IMR-90 (cell line): Measurements from ENCODE around the gene UNC5A.

Source experiments
- BHLHE40 ChIP-seq: fragments of 150-350 bp; IDR thresholded peaks from 2 replicates; pipeline ENCODE4 v1.6.1; 2016; ENCODE audit warnings: mild to moderate bottlenecking, low read depth, low read length
- CEBPB ChIP-seq: IDR thresholded peaks from 2 replicates; pipeline ENCODE4 v1.6.1; 2012; ENCODE audit warnings: low read depth, low read length, improper control_type of control experiment
- CHD1 ChIP-seq: IDR thresholded peaks from 2 replicates; pipeline ENCODE4 v1.6.1; 2012; ENCODE audit warnings: low read depth, low read length, improper control_type of control experiment
- CTCF ChIP-seq: conservative IDR thresholded peaks from 2 replicates; pipeline ENCODE4 v1.5.1; 2012; ENCODE audit warnings: mild to moderate bottlenecking, low read depth, low read length, improper control_type of control experiment
- ELK1 ChIP-seq: fragments of 150-350 bp; IDR thresholded peaks from 2 replicates; pipeline ENCODE4 v1.6.1; 2016; ENCODE audit warnings: low read depth, mild to moderate bottlenecking, low read length, moderate library complexity, borderline replicate concordance
- FOS ChIP-seq: fragments of 150-350 bp; IDR thresholded peaks from 2 replicates; pipeline ENCODE4 v1.6.1; 2016; ENCODE audit warnings: low read depth, low read length
- MAFK ChIP-seq: IDR thresholded peaks from 2 replicates; pipeline ENCODE4 v1.6.1; 2012; ENCODE audit warnings: low read depth, low read length, improper control_type of control experiment
- MAZ ChIP-seq: IDR thresholded peaks from 2 replicates; pipeline ENCODE4 v1.6.1; 2012; ENCODE audit warnings: low read depth, mild to moderate bottlenecking, low read length, improper control_type of control experiment, moderate library complexity, borderline replicate concordance
- MXI1 ChIP-seq: IDR thresholded peaks from 2 replicates; pipeline ENCODE4 v1.6.1; 2012; ENCODE audit warnings: low read depth, mild to moderate bottlenecking, low read length, moderate library complexity, borderline replicate concordance
- POLR2A ChIP-seq: IDR thresholded peaks from 2 replicates; pipeline ENCODE4 v1.6.1; 2012; ENCODE audit warnings: mild to moderate bottlenecking, low read depth, low read length
- RAD21 ChIP-seq: IDR thresholded peaks from 2 replicates; pipeline ENCODE4 v1.6.1; 2012; ENCODE audit warnings: low read length, improper control_type of control experiment
- RCOR1 ChIP-seq: IDR thresholded peaks from 2 replicates; pipeline ENCODE4 v1.6.1; 2012; ENCODE audit warnings: mild to moderate bottlenecking, low read length, improper control_type of control experiment; ENCODE audit not compliant: insufficient replicate concordance
- RFX5 ChIP-seq: IDR thresholded peaks from 2 replicates; pipeline ENCODE4 v1.8.0; 2012; ENCODE audit warnings: low read depth, mild to moderate bottlenecking, low read length, moderate library complexity
- USF2 ChIP-seq: fragments of 150-350 bp; IDR thresholded peaks from 2 replicates; pipeline ENCODE4 v1.6.1; 2017; ENCODE audit warnings: mild to moderate bottlenecking, antibody characterized with exemption, low read length, low read depth

- no peak for TF ChIP-seq CTCF
- no peak for TF ChIP-seq MXI1
- TF ChIP-seq USF2, result no peak
- no peak for TF ChIP-seq FOS
- no peak for TF ChIP-seq POLR2A
- TF ChIP-seq BHLHE40, result no peak
- TF ChIP-seq RFX5, result no peak
- TF ChIP-seq CHD1, result no peak
- no peak for TF ChIP-seq CEBPB
- TF ChIP-seq RAD21, result no peak
- no peak for TF ChIP-seq RCOR1
- no peak for TF ChIP-seq ELK1
- no peak for TF ChIP-seq MAFK
- no peak for TF ChIP-seq MAZ
These were observed 49.6 kb downstream of the UNC5A start for GRCh38 chr5:176859916-176860315.
